ENCODE measurements around the gene TTI1.

TTI1 gene

GRCh38 chr20:38033330-38034107, at the start of gene TTI1, which contains the start of gene RPRD1B (continued):
- TF ChIP-seq ZFP37 (tag by site-specific recombination; IDR thresholded peaks at IDR 0.05) (0 out of 2 replicates have a peak, but pooled peaks have one; percentile 60), SCRT1 (tag by site-specific recombination; IDR thresholded peaks at IDR 0.05; ENCODE audit: borderline replicate concordance) (no peak), ZNF623 (tag by site-specific recombination; IDR thresholded peaks at IDR 0.05) (0 out of 2 replicates have a peak, but pooled peaks have one; percentile 8), ZNF157 (tag by site-specific recombination; IDR thresholded peaks at IDR 0.05) (no peak), ZNF658 (tag by site-specific recombination; IDR thresholded peaks at IDR 0.05) (no peak), ZFP41 (tag by site-specific recombination; IDR thresholded peaks at IDR 0.05; ENCODE audit: borderline replicate concordance) (no peak), ZNF416 (tag by site-specific recombination; IDR thresholded peaks at IDR 0.05) (no peak), KLF10 (tag by site-specific recombination; IDR thresholded peaks at IDR 0.05) (no peak), ZNF132 (tag by site-specific recombination; IDR thresholded peaks at IDR 0.05; ENCODE audit: borderline replicate concordance) (no peak), ZNF114 (tag by site-specific recombination; IDR thresholded peaks at IDR 0.05) (no peak), ZBTB11 (tag by site-specific recombination; conservative IDR thresholded peaks at IDR 0.05; ENCODE audit: low read depth) (peak; percentile 94), KLF17 (tag by site-specific recombination; IDR thresholded peaks at IDR 0.05) (peak; percentile 58; the same call in 1 of the 2 replicates), ZNF549 (tag by site-specific recombination; IDR thresholded peaks at IDR 0.05) (no peak), MZF1 (tag by site-specific recombination; IDR thresholded peaks at IDR 0.05; ENCODE audit: borderline replicate concordance) (no peak), ZNF518A (tag by site-specific recombination; conservative IDR thresholded peaks at IDR 0.05; ENCODE audit: low read depth) (peak; percentile 80), HIC1 (tag by site-specific recombination; IDR thresholded peaks at IDR 0.05) (no peak), INSM2 (tag by site-specific recombination; IDR thresholded peaks at IDR 0.05) (peak; percentile 36; the same call in 1 of the 2 replicates), ZNF530 (tag by site-specific recombination; IDR thresholded peaks at IDR 0.05; ENCODE audit: low read depth) (no peak), ZNF639 (tag by site-specific recombination; IDR thresholded peaks at IDR 0.05) (peak; percentile 85), ZNF513 (tag by site-specific recombination; IDR thresholded peaks at IDR 0.05) (peak; percentile 84)

All from HEK293 (cell line).